HG03439 (cell line): ENCODE measurements around the gene TSEN15.
A peak's percentile ranks its signal among the peaks of the same experiment; 100 is the strongest.

ENCODE experiments used
- ATAC-seq: cut with Tn5 transposase; IDR thresholded peaks from one replicate; pipeline ENCODE4 v1.9.1; 2021; ENCODE audit warnings: mild to moderate bottlenecking, moderate library complexity; ENCODE audit not compliant: unreplicated experiment

Gene TSEN15

GRCh38 chr1:184052194-184052559 lies 647 bp downstream of the TSEN15 start:
- ATAC-seq, result no peak

- ATAC-seq, result no peak
Observed at GRCh38 chr1:184052750-184053149, 1.2 kb downstream of the TSEN15 start.

DNA sequence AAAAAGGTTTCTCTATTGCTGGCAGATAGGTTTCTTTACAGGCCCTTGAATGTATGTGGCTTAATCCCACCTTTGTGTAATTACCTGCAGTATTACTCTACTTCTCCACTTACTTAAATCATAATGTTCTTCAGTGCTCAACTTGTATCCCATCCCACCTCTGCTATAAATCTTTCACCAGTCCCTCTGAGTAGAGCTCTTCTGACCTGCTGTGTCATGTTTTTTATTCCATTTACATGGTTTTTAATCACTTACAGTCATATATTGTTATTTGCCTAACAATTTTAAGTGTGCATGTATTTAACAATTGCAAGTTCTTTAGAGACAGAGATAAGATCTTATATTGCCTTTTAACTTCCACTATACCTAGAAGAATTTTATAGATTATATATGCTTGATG lies 2.4 kb downstream of the TSEN15 start:
- no peak for ATAC-seq

DNA sequence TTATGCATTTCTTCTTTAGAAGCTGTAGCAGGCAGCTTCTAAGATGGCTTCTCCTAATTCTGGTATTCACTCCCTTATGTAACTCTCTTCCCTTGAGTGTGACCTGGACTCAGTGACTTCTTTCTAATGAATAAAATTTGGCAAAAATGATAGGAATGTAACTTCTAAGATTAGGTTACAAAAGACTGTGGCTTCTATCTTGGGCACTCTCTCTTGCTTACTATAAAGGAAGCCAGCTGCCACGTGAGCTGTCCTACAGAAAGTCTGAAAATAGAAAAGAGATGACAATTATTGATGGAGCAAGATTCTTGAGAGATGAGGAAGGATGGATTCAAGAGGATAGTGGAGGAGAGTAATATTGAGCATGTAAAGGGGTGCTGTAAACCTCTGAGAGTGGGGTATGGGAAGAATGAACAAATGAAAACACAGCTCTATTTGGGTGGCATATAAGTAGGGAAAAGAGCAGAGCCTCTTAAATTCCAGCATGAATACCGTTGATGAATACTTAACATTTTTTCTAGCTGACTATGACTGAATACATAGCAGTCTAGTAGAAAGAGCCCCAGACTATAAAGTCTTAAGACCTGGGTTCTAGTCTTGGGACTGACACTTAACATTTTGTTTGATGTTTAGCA lies 5.5 kb downstream of the TSEN15 start:
- no peak for ATAC-seq

DNA sequence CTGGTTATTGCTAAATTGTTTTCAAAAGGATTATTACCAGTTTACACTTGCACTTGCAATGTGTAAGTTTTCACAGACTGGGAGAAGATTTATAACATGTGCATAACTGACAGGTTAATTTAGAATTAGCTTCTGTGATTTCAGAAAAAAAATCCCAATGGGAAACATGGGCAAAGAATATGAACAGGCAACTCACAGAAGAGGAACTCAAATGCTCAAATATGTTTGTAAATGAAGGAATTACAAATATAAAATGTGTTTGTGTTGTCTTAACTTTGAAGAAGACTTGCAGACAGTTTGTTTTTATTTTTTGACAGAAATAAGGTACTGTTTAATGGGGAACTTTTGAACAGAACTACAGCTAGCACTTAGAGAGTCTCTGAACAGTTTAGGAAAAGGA lies 8.4 kb downstream of the TSEN15 start:
- ATAC-seq, result no peak

- no peak for ATAC-seq
Observed at GRCh38 chr1:184060316-184060715, 8.8 kb downstream of the TSEN15 start.

GRCh38 chr1:184061396-184062003 lies 10.0 kb downstream of the TSEN15 start:
- no peak for ATAC-seq

- ATAC-seq, result no peak
Observed at GRCh38 chr1:184062640-184063286, 11.2 kb downstream of the TSEN15 start.

DNA sequence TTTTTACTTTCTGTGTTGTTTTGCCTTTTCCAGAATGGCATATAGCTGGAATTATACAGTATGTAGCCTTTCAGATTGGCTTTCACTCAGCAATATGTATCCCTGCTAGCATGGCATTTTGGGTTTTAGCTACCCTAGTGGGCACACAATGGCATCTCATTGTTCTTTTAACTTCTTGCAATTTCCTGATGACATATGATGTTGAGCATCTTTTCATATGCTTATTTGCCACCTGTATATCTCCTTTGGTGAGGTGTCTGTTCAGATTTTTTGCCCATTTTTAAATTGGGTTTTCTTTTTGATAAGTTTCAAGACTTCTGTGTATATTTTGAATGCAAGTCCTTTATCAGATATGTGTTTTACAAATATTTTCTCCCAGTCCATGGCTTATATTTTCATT lies 14.0 kb downstream of the TSEN15 start:
- no peak for ATAC-seq

DNA sequence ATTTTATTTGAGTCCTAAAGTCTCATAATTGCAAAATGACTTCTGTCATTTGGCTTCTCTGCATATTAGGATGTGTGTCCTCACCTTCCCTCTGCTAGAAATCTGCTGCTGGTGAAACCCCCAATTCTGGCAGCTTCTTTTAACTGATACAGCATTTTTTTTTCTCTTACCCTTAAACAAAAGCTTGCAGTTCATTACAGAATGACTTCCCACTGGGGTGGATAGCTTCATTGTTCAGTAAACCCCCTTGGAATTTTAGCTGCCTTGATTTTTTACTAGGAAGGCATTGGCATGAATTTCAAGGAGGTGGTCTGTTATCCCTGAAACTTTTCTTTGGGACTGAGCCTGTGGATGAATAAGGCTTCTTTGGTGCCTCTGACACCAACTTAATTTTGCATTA lies 16.8 kb downstream of the TSEN15 start:
- ATAC-seq, result no peak

DNA sequence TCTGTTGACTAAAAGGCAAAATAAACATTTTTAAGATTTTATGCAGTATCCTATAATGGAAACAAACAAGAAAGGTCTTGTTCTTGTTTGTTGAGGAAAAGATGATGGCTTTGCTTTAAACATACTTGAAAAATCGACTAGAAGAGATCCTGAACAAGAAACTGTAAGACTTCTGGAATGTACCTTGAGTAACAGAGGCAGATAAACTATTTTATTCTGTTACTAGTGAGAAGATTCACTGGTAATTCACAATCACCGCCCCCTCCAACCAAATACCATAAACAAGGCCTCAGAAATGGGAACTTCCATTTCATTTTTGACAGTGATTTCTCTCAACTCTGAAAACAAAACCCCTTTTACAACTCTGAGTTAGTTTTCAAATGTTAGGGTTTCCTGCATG lies 18.1 kb downstream of the TSEN15 start:
- no peak for ATAC-seq

- ATAC-seq, result no peak
Observed at GRCh38 chr1:184072376-184072775, 20.8 kb downstream of the TSEN15 start.

DNA sequence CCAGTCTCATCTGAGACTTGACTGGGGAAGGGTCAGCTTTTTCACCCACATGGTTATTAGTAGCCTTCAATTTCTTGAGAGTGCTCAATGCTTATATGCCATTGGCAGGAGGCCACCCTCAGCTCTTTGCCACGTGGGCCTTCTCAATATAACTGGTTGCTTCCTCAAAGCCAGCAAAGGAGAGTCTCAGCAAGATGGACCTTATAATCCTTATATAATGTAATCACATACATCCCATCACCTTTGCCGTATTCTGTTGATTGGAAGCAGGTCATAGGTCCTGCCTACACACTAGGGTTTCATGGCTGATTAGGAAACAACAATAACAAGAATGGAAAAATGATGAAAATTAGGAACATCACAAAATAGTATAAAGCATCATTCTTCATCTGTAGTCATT lies 22.9 kb downstream of the TSEN15 start:
- no peak for ATAC-seq

GRCh38 chr1:184075055-184076029 lies 23.8 kb downstream of the TSEN15 start:
- ATAC-seq, result peak; percentile 67

DNA sequence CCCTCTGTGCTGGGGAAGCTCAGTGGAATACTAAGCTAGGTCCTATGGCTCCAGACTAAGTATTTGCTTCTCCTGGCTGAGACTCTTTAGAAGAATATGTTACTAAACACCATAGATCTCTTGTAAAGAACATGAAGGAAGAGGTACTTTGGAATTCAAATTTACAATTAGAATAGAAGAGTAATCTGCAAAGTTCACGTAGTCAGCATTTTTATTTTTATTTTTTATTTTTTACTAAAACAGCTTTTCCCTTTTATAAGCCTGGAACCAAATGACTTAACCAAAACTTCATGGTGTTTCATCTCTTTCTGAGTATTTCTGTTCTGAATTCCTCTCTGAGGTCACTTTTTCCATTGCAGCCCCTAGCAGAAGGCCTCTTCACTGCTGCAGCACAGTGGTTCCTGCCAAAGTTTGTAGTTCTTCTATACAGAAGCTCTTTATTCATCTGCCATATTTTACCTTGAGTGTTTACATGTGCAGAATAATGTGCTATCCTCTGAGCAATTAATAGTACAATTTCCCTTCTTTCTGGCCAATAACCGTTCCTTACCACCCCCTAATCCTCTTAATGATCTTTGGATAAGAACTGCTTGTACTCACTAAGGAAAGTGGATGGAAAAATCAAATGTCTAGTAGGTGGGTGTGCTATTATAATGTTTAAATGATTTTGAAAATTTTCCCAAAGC lies 27.2 kb downstream of the TSEN15 start:
- ATAC-seq, result no peak

DNA sequence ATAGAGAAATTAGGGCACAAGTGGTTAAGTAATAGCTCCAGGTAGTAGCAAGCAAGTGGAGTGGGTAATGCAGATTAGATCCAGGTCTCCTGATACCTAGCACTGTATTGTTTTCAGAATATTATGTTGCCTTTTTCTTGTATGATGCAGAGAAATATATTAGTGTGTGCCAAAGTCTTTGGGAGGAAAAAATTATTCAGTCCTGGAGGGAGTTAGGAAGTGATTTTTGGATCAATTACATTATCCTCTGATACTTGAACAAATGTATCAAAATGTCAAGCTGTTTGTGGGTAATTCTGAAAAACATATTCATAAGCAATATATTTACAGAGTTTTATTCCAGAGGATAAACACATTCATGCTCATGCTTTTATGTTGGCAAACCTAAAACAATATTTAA lies 28.8 kb downstream of the TSEN15 start:
- ATAC-seq, result no peak

- no peak for ATAC-seq
Observed at GRCh38 chr1:184082541-184083415, 31.2 kb downstream of the TSEN15 start.

DNA sequence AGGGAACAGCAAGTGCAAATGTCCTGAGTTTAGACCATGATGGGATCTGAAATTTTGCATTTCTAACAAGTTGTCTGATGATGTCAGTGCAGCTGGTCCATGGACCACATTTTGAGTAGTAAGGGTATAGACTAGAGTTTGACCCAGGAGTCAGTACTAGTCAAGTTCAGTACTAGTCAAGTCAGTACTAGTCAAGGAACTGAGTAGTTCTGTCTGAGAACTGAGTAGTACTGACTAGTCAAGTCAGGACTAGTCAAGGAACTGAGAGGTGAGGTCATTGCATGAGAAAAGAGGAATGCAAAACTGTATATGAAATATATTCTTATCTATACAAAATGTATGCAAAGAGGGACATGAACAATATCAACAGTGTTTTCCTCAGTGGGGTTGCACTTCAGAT lies 34.1 kb downstream of the TSEN15 start:
- no peak for ATAC-seq

DNA sequence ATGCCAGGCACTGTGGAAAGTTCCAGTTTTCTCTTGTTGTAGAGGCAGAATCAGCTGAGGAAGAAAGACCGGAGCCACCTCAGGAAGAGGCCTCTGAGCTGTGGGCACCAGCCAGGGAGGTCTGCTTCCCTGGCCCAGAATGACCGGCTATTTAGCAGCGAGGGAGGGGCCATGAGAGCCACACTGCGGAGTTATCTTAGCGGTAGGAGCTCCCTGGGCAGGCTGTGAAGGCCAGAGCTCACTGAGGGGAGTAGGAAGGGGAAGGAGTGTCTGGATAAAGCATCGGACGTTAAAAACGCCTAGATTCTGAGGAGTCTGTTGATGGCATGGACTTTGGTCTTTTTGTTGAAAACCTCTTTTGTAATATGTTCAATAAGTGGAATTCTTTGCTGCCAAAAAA lies 36.5 kb downstream of the TSEN15 start:
- no peak for ATAC-seq

DNA sequence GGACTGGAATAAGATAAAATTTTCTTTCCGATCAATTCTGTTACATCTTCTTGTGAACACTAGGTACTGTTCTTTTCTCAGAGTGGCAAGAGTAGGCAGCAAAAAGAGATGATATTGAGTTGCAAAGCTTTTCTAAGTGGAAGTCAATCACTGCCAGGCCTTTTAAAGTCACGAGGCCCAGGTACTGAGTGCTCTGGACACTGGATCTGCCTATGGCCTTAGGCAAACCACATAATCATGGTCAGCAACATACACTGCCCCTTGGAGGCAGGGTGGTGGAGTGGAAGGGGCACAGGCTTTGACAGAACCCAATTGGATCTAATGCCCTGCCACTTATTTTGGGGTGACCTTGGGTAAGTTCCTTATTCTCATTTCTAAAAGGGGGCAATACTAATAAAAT lies 41.5 kb downstream of the TSEN15 start:
- ATAC-seq, result no peak
